OCI-LY3 (cell line): ENCODE data around the gene HEG1.
A peak's percentile ranks its signal among the peaks of the same experiment; 100 is the strongest.

Experiments used
- H2AFZ ChIP-seq: fragments of 200-600, 300-600 bp; shearing (Covaris generic); 2 replicates; pipeline ENCODE4 v1.6.0; 2014; ENCODE audit warnings: antibody characterized with exemption, low read depth, low read length
- H3K27ac ChIP-seq: fragments of 200-600, 300-600 bp; sonication (generic); 2 replicates; pipeline ENCODE4 v1.5.1; 2014; ENCODE audit warnings: mild to moderate bottlenecking, low read length, moderate library complexity, mixed read lengths
- H3K27me3 ChIP-seq: fragments of 200-600, 300-600 bp; sonication (generic); 2 replicates; pipeline ENCODE4 v1.6.1; 2014; ENCODE audit warnings: low read depth, low read length, mixed read lengths
- H3K36me3 ChIP-seq: fragments of 200-600, 300-600 bp; sonication (generic); replicated peaks from 2 replicates; pipeline ENCODE3; 2014; ENCODE audit warnings: low read depth, low read length, mixed read lengths
- H3K4me1 ChIP-seq: fragments of 300-600, 200-600 bp; sonication (generic); 2 replicates; pipeline ENCODE4 v1.6.1; 2014; ENCODE audit warnings: low read length, mixed read lengths
- H3K4me2 ChIP-seq: fragments of 200-600, 300-600 bp; sonication (generic); 2 replicates; pipeline ENCODE4 v1.6.1; 2014; ENCODE audit warnings: low read length, mixed read lengths
- H3K4me3 ChIP-seq: fragments of 300-600, 200-600 bp; sonication (generic); 2 replicates; pipeline ENCODE4 v1.5.1; 2014; ENCODE audit warnings: antibody characterized with exemption, mild to moderate bottlenecking, low read length, moderate library complexity
- H3K79me2 ChIP-seq: fragments of 300-600, 200-600 bp; shearing (Covaris generic); 2 replicates; pipeline ENCODE4 v1.6.1; 2014; ENCODE audit warnings: mild to moderate bottlenecking, low read length, mixed read lengths
- H3K9ac ChIP-seq: fragments of 300-600, 200-600 bp; shearing (Covaris generic); 2 replicates; pipeline ENCODE4 v1.6.0; 2014; ENCODE audit warnings: mild to moderate bottlenecking, low read length, moderate library complexity
- H3K9me3 ChIP-seq: fragments of 200-600, 300-600 bp; shearing (Covaris generic); 2 replicates; pipeline ENCODE4 v1.6.1; 2014; ENCODE audit warnings: low read length, mixed read lengths; ENCODE audit not compliant: insufficient read depth
- H4K20me1 ChIP-seq: fragments of 200-600, 300-600 bp; sonication (generic); 2 replicates; pipeline ENCODE4 v1.6.1; 2016; ENCODE audit warnings: low read length, mixed read lengths; ENCODE audit not compliant: insufficient read depth
- EZH2phosphoT487 ChIP-seq: fragments of 200-600 bp; shearing (Covaris generic); IDR thresholded peaks from 2 replicates; pipeline ENCODE4 v1.6.1; 2018; ENCODE audit warnings: antibody characterized with exemption, mixed run types, low read depth
- TF ChIP-seq, protein P1 (sequence below): fragments of 200-600, 300-600 bp; sonication (generic); IDR thresholded peaks from 2 replicates; pipeline ENCODE4 v1.5.1; 2014; ENCODE audit warnings: antibody characterized with exemption, low read length, low read depth

HEG1 gene

GRCh38 chr3:125072301-125072700 is 16.5 kb upstream of the HEG1 start:
- TF ChIP-seq, protein P1, sequence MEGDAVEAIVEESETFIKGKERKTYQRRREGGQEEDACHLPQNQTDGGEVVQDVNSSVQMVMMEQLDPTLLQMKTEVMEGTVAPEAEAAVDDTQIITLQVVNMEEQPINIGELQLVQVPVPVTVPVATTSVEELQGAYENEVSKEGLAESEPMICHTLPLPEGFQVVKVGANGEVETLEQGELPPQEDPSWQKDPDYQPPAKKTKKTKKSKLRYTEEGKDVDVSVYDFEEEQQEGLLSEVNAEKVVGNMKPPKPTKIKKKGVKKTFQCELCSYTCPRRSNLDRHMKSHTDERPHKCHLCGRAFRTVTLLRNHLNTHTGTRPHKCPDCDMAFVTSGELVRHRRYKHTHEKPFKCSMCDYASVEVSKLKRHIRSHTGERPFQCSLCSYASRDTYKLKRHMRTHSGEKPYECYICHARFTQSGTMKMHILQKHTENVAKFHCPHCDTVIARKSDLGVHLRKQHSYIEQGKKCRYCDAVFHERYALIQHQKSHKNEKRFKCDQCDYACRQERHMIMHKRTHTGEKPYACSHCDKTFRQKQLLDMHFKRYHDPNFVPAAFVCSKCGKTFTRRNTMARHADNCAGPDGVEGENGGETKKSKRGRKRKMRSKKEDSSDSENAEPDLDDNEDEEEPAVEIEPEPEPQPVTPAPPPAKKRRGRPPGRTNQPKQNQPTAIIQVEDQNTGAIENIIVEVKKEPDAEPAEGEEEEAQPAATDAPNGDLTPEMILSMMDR = no peak
- Histone ChIP-seq H3K9ac (no peak overlapping the region), H3K27me3 (peaks cover 12% of the 10 kb centered on the region), H4K20me1 (no peaks in the 10 kb centered on the region), H2AFZ (no peak overlapping the region), H3K4me3 (no peak overlapping the region), H3K4me1 (peaks cover 6% of the 10 kb centered on the region; the same call in 1 of the 2 replicates), H3K4me2 (no peak overlapping the region), H3K9me3 (no peaks in the 10 kb centered on the region), H3K27ac (no peak overlapping the region), H3K79me2 (no peaks in the 10 kb centered on the region), H3K36me3 (no peaks in the 10 kb centered on the region)

DNA sequence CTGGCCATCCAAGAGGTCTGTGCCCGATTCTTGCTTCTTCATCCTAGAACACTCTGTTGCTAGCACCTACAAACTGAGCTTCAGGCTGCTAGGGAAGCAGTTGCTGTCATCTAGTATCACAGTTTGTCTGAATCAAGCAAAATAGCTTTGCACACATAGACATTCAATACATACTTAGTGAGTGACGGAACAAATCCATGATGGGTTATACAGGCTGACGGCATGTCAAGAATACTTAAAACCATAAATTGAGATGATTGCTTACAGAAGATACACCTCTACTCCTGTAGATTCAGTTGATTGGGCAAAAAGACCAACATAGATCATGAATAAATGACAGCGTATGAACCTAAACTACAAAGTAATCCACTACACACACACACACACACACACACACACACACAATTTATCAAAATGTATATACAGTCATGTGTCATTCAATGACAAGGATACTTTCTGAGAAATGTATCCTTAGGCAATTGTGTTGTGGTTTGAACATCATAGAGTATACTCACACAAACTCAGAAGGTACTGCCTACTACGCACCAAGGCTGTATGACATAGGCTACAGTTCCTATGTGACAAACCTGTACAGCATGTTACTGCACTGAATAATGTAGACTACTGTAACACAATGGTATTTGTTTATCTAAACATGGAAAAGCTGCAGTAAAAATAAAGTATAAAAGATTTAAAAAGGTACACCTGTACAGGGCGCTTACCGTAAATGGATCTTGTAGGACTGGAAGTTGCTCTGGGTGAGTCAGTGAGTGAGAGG is 14.4 kb upstream of the HEG1 start:
- H4K20me1 ChIP-seq = no peaks in the 10 kb centered on the region
- no peaks in the 10 kb centered on the region for H3K9me3 ChIP-seq
- no peak overlapping the region for H3K27ac ChIP-seq
- H3K9ac ChIP-seq = no peak overlapping the region
- H3K4me1 ChIP-seq = peaks cover 6% of the 10 kb centered on the region; the same call in 1 of the 2 replicates
- no peak overlapping the region for H2AFZ ChIP-seq
- H3K4me2 ChIP-seq = no peak overlapping the region
- H3K4me3 ChIP-seq = no peak overlapping the region
- TF ChIP-seq EZH2phosphoT487 = no peak
- TF ChIP-seq, protein P1 = no peak
- H3K36me3 ChIP-seq = no peaks in the 10 kb centered on the region
- H3K79me2 ChIP-seq = no peaks in the 10 kb centered on the region
- peaks cover 17% of the 10 kb centered on the region for H3K27me3 ChIP-seq

- no peaks in the 10 kb centered on the region for H3K79me2 ChIP-seq
- H3K27ac ChIP-seq = no peak overlapping the region
- no peaks in the 10 kb centered on the region for H3K36me3 ChIP-seq
- no peaks in the 10 kb centered on the region for H3K9me3 ChIP-seq
- H3K4me2 ChIP-seq = no peak overlapping the region
- H3K27me3 ChIP-seq = peaks cover 21% of the 10 kb centered on the region
- no peak for TF ChIP-seq EZH2phosphoT487
- TF ChIP-seq, protein P1 = no peak
- H3K4me3 ChIP-seq = no peak overlapping the region
- no peaks in the 10 kb centered on the region for H4K20me1 ChIP-seq
- no peak overlapping the region for H3K9ac ChIP-seq
- peaks cover 6% of the 10 kb centered on the region; the same call in 1 of the 2 replicates for H3K4me1 ChIP-seq
- peak overlapping the region; percentile 55 for H2AFZ ChIP-seq
These were observed 13.7 kb upstream of the HEG1 start for GRCh38 chr3:125069452-125069851.

DNA sequence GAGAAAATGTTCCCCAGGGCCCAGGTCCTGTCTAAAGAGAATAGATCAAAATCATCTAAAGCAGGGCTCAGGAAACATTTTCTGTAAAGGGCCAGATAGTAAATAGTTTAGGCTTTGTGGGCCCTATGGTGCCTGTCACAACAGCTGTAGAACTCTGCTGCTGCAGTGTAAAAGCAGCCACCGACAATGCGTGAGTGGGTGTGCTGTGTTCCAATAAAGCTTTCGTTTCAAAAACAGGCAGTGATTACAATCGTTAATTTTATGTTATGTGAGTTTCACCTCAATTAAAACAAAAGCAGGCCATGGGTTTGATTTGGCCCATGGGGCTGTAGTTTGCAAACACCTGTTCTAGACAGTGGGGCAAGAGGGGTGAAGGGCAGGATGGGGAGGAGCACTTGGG is 12.5 kb upstream of the HEG1 start:
- Histone ChIP-seq H3K79me2 (no peaks in the 10 kb centered on the region), H3K36me3 (no peaks in the 10 kb centered on the region), H3K9me3 (no peaks in the 10 kb centered on the region), H4K20me1 (no peaks in the 10 kb centered on the region), H3K27me3 (peaks cover 33% of the 10 kb centered on the region), H3K27ac (no peak overlapping the region), H2AFZ (no peak overlapping the region), H3K9ac (no peak overlapping the region), H3K4me2 (no peak overlapping the region), H3K4me3 (no peak overlapping the region), H3K4me1 (peaks cover 6% of the 10 kb centered on the region; the same call in 1 of the 2 replicates)
- no peak for TF ChIP-seq EZH2phosphoT487
- TF ChIP-seq, protein P1 = no peak
